22Rv1 (cell line): Measurements from ENCODE around the gene STAM.

ENCODE experiments used
- CTCF ChIP-seq: fragments of 450-650 bp; IDR thresholded peaks from 2 replicates; pipeline ENCODE4 v1.5.1; 2017; ENCODE audit warnings: mild to moderate bottlenecking
- ZFX ChIP-seq: fragments of 450-650 bp; IDR thresholded peaks from 2 replicates; pipeline ENCODE4 v1.6.1; 2017; ENCODE audit warnings: antibody characterized with exemption, borderline replicate concordance

GRCh38 chr10:17643755-17644484 is at the start of gene STAM:
- no peak for TF ChIP-seq CTCF
- TF ChIP-seq ZFX, result no peak
